Lung (tissue), 12 donors: ENCODE data around the gene PDE1C. TPM values are rescaled to one million over a fixed set of nuclear protein-coding genes. Genes with fewer than 3 reads are reported as not detected.

Experiments
- ATAC-seq: fragments of 200-7000 bp; cut with Tn5 transposase; one replicate; pipeline ENCODE4 v1.9.1; 2020; ENCODE audit warnings: moderate number of reproducible peaks; ENCODE audit not compliant: insufficient read depth, low FRiP score
- DNase-seq, 3 donors: peaks; one replicate each; pipeline ENCODE4 v3.0.0-alpha.2; 2013 to 2017
- H3K27ac ChIP-seq, 2 donors: one replicate each; pipeline ENCODE4 v1.5.1; 2013; ENCODE audit warnings: mild to moderate bottlenecking in 2 of 2, moderate library complexity in 2 of 2, control low read depth in 1 of 2, inconsistent platforms in 1 of 2, low read depth in 1 of 2, low read length in 1 of 2
- H3K27me3 ChIP-seq, 3 donors: one replicate each; pipeline ENCODE4 v1.5.1; 2013; ENCODE audit warnings: low read length in 2 of 3; ENCODE audit not compliant: control insufficient read depth in 3 of 3, insufficient read depth in 3 of 3
- H3K36me3 ChIP-seq, 4 donors: one replicate each; pipeline ENCODE4 v1.5.1; 2013; ENCODE audit warnings: low read length in 4 of 4, mild to moderate bottlenecking in 1 of 4, moderate library complexity in 1 of 4; ENCODE audit not compliant: control insufficient read depth in 4 of 4, insufficient read depth in 4 of 4
- H3K4me1 ChIP-seq, 5 donors: one replicate each; pipeline ENCODE4 v1.5.1; 2013; ENCODE audit warnings: low read length in 5 of 5, mild to moderate bottlenecking in 2 of 5, moderate library complexity in 1 of 5; ENCODE audit not compliant: control insufficient read depth in 5 of 5, insufficient read depth in 5 of 5
- H3K4me3 ChIP-seq: one replicate; pipeline ENCODE4 v1.5.1; 2013; ENCODE audit warnings: mild to moderate bottlenecking, control low read depth, moderate library complexity
- H3K9ac ChIP-seq, 2 donors: one replicate each; pipeline ENCODE4 v1.5.1; 2013; ENCODE audit warnings: low read length in 2 of 2, control low read depth in 1 of 2; ENCODE audit not compliant: insufficient read depth in 1 of 2
- H3K9me3 ChIP-seq, 4 donors: one replicate each; pipeline ENCODE4 v1.5.1; 2013; ENCODE audit warnings: low read length in 3 of 4, mild to moderate bottlenecking in 1 of 4, moderate library complexity in 1 of 4; ENCODE audit not compliant: control insufficient read depth in 4 of 4, insufficient read depth in 3 of 4
- WGBS, 2 donors: extraction: QIAGEN DNeasy Blood & Tissue Kit; methylation state at CpG; one replicate each; pipeline ENCODE4 v1.1.7; 2013; 5-methylcytosine and 5-hydroxymethylcytosine counted together
- polyA plus RNA-seq, 2 donors: library from polyadenylated mRNA; stranded (reverse); fragments of 200-250 nt; gene quantifications; one replicate each; pipeline ENCODE4 v1.2.1, GENCODE V29; 2013
- total RNA-seq, 2 donors: library from RNA; depleted of rRNA in 1 of 2; stranded (reverse); fragments of >200 nt in 1 of 2; gene quantifications; one replicate each; pipeline ENCODE4 v1.2.1, GENCODE V29; 2014 to 2021
- TF ChIP-seq, protein P1 (sequence below): IDR thresholded peaks from 2 replicates; pipeline ENCODE4 v1.5.1; 2012; ENCODE audit warnings: mild to moderate bottlenecking; ENCODE audit errors: control extremely low read depth, extremely low read depth
- donor health status: control.
- donor health status: control.
- donor health status: Bipolar disorder and iron deficiency.
- donor health status: healthy.
- donor health status: DM: yes; HTN: yes; CAD: no.

PDE1C gene
- total and polyA plus RNA-seq, 4 donors: 1.9 to 14.3 (median 6.1) TPM

DNA sequence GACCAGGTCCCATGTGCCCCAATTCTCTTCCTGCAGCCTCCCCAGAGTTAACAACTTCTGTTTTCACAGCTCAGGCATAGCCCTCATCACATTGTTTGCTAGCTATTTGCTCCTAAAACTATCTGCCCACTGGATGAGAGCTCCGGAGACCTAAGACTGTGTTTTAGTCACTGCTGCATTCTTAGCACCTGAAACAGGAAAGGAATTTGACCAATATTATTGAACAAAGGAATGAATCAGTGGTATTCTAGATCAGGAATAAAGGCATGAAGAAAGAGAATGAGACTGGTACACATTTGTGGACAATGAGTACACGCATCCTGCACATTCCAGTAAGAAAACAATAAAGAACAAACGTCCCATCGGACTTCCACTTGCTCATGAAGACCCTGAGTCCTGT, 328.4 kb downstream of the PDE1C start:
- no peaks in the 10 kb centered on the region for H3K4me1 ChIP-seq
- DNase-seq: no peak
- no peaks in the 10 kb centered on the region for H3K9me3 ChIP-seq
- ATAC-seq: no peak
- no peak overlapping the region for H3K27ac ChIP-seq
- TF ChIP-seq, protein P1, sequence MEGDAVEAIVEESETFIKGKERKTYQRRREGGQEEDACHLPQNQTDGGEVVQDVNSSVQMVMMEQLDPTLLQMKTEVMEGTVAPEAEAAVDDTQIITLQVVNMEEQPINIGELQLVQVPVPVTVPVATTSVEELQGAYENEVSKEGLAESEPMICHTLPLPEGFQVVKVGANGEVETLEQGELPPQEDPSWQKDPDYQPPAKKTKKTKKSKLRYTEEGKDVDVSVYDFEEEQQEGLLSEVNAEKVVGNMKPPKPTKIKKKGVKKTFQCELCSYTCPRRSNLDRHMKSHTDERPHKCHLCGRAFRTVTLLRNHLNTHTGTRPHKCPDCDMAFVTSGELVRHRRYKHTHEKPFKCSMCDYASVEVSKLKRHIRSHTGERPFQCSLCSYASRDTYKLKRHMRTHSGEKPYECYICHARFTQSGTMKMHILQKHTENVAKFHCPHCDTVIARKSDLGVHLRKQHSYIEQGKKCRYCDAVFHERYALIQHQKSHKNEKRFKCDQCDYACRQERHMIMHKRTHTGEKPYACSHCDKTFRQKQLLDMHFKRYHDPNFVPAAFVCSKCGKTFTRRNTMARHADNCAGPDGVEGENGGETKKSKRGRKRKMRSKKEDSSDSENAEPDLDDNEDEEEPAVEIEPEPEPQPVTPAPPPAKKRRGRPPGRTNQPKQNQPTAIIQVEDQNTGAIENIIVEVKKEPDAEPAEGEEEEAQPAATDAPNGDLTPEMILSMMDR: no peak
- 78 to 81% methylated on average over 4 of the region's 4 CpGs for WGBS, 2 donors
- H3K9ac ChIP-seq: no peak overlapping the region
- no peak overlapping the region for H3K4me3 ChIP-seq
- H3K27me3 ChIP-seq: no peaks in the 10 kb centered on the region
- H3K36me3 ChIP-seq: no peaks in the 10 kb centered on the region

DNA sequence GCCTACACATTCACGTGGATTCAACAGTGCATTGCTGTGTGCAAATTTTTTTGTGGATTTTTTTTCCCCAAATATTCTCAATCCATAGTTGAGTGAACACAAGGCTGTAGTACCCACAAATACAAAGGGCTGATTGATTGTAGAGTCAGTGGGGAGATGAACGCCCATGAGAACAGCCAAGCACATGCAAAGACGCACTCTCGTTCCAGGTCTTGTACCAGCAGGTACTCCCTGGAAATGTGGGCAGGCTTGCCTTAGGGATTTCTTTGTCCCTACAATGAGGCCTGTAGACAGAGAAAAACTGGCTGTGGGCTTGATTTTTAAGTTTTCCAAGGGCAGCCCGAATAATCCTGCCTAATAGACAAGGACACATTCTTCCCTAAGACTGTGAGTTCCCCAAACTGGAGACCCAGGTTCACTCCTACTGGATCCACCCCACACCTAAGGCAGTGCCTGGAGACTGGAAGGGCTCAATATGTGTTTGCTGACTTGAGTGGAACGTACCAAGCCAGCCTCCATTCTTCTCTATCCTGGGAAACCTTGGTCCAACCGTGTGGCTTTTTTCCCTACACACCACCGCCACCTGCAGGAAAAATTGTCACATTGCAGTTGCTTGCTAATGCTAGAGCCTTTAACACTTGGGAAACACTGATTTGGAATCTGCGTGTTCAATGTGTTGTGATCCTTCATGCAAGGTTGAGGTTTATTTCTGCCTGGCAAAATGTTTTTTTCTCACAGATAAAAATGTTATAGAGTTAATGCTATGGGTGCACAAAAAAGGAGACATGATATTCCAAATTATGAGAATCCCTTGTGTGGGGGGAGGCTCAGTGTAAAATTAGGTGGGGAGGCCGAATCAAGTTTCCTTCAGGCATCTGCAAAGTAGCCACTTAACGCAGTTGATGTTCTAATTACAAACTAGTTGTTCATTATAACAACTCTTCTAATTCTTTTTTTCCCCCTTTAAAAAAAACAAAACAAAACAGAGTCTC, 333.9 kb downstream of the PDE1C start:
- no peak overlapping the region for H3K9ac ChIP-seq
- peak; percentile 76 to 83 (median 80) for DNase-seq

DNA sequence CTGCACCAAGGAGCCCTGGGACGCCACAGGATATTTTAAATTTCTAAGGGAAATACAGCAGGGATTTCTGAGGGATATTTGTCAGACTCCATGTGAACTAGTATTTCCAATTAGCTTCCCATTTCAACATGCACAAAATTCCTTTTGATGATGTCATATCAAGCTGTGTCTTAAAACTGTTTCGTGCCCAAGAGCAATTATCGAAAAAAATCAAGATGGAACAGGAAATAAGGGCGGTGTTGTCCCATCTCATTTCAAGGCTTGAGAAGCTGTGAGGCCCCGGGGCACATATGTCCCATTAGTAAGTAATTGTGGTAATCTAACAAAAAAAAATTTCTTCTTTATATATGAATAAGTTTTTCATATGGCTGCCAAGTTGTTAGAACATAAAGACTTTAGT, 335.8 kb downstream of the PDE1C start:
- Histone ChIP-seq H3K27ac (no peak overlapping the region), H3K9ac (no peak overlapping the region), H3K4me1 (no peaks in the 10 kb centered on the region), H3K4me3 (no peak overlapping the region), H3K9me3 (no peaks in the 10 kb centered on the region), H3K36me3 (no peaks in the 10 kb centered on the region), H3K27me3 (peaks cover 0 to 4% (median 0%) of the 10 kb centered on the region in 3 donors)
- TF ChIP-seq, protein P1: no peak
- ATAC-seq (no peak), DNase-seq (peak in 2 of 3 donors; percentile 7 to 14)
- WGBS, 2 donors: 68 to 73% methylated on average over 5 of the region's 5 CpGs

More for the DNA sequence above, 333.9 kb downstream of the PDE1C start:
- TF ChIP-seq, protein P1: peak; percentile 82
- H3K27ac ChIP-seq: no peak overlapping the region
- WGBS, 2 donors: 56 to 57% methylated on average over 11 of the region's 11 CpGs
- peak; percentile 82 for ATAC-seq
- H3K4me1 ChIP-seq: no peaks in the 10 kb centered on the region
- H3K36me3 ChIP-seq: no peaks in the 10 kb centered on the region
- H3K9me3 ChIP-seq: no peaks in the 10 kb centered on the region
- no peak overlapping the region for H3K4me3 ChIP-seq
- peaks cover 0 to 4% (median 0%) of the 10 kb centered on the region in 3 donors for H3K27me3 ChIP-seq
